Keratinocyte (primary cell): ENCODE data around the gene C20orf141.

Experiments used
- CTCF ChIP-seq, 3 experiments: IDR thresholded peaks in 1 of 3; conservative IDR thresholded peaks in 1 of 3; optimal IDR thresholded peaks in 1 of 3; 2 replicates in 2 of 3; 3 replicates in 1 of 3; pipeline versions ENCODE3 to v1.5.1; 2011; ENCODE audit warnings: low read length in 3 of 3, mild to moderate bottlenecking in 3 of 3, moderate library complexity in 2 of 3, control low read depth in 1 of 3, inconsistent platforms in 1 of 3; ENCODE audit not compliant: insufficient read depth in 2 of 3; ENCODE audit errors: extremely low read depth in 1 of 3
- EZH2 ChIP-seq: IDR thresholded peaks from one replicate; pipeline ENCODE4 v1.6.1; 2012; ENCODE audit warnings: inconsistent platforms, mild to moderate bottlenecking, low read length, moderate library complexity

- TF ChIP-seq CTCF (optimal IDR thresholded peaks at IDR 0.05 in 1 of 3, IDR thresholded peaks at IDR 0.05 in 1 of 3, conservative IDR thresholded peaks at IDR 0.05 in 1 of 3; ENCODE audit: extremely low read depth in 1 of 3, insufficient read depth in 2 of 3, low read length in 3 of 3) (no peak), EZH2 (no peak)
These were observed 24.9 kb downstream of the C20orf141 start for GRCh38 chr20:2839732-2840137.
